ENCODE measurements around the gene EXOSC5. TPM values are rescaled to one million over a fixed set of nuclear protein-coding genes. Genes with fewer than 3 reads are reported as not detected.
A peak's percentile ranks its signal among the peaks of the same experiment; 100 is the strongest.

The EXOSC5 gene
- total and polyA plus RNA-seq, 9 of the 15 experiments (the other 6 are each of a cell fraction or from before 2014, with no cell fraction given), result 10.9 to 75.5 (median 37.8) TPM

- Histone ChIP-seq H2AFZ (ENCODE audit: low read depth, low read length) (no peak within 1 kb of the TSS), H3K79me2 (ENCODE audit: control insufficient read depth, insufficient read depth, low read length) (peaks cover 6% of the 10 kb centered on the region; the same call in 1 of the 3 replicates), H3K4me3 (no peak within 1 kb of the TSS), H3K9ac (ENCODE audit: insufficient read depth in 1 of 2, low read depth in 2 of 2, low read length in 2 of 2) (0 out of 4 replicates have a peak within 1 kb of the TSS, but pooled peaks of 1 of the 2 experiments have one; percentile 26), H3K27ac (ENCODE audit: extremely low read depth, low read depth, low read length) (no peak within 1 kb of the TSS), H3K27me3 (ENCODE audit: control insufficient read depth in 2 of 2, insufficient read depth in 2 of 2, low read length in 2 of 2) (no peaks in the 10 kb centered on the region), H3K9me3 (replicated peaks; ENCODE audit: control insufficient read depth, insufficient read depth, low read depth, low read length) (no peaks in the 10 kb centered on the region), H3K9me1 (ENCODE audit: control insufficient read depth, insufficient read depth, low read length) (no peaks in the 10 kb centered on the region), H3K4me1 (replicated peaks in 1 of 2; ENCODE audit: control insufficient read depth in 2 of 2, insufficient read depth in 2 of 2, low read length in 2 of 2) (peaks cover 0 to 19% of the 10 kb centered on the region in 2 experiments; a peak in 3 of 5 replicates), H3K36me3 (ENCODE audit: control insufficient read depth, insufficient read depth, low read length) (0 out of 3 replicates have a peak, but pooled peaks cover 3% of the 10 kb centered on the region), H4K20me1 (replicated peaks; ENCODE audit: control insufficient read depth, insufficient read depth, low read length) (no peaks in the 10 kb centered on the region), H3K4me2 (ENCODE audit: insufficient read depth, low read length) (no peak within 1 kb of the TSS)
- ChIA-PET POLR2A (no interaction called here), CTCF (ENCODE audit: low intra/inter-chr PET ratio) (no interaction called here)
- BruUV-seq (replicated peaks), result no TSS peak
- DNase-seq (ENCODE audit: extremely low read depth in 1 of 4, low spot score in 3 of 4) (peak in 1 of 4 experiments; percentile 37), FAIRE-seq (no peak), ATAC-seq (no peak)
- TF ChIP-seq POLR2G (IDR thresholded peaks at IDR 0.05; ENCODE audit: low read depth, low read length), result peak; percentile 61
- TF ChIP-seq CEBPB (tag; IDR thresholded peaks at IDR 0.05), result peak; percentile 63
- no peak for TF ChIP-seq CEBPG (CRISPR knock-in tag; IDR thresholded peaks at IDR 0.05)
- TF ChIP-seq CEBPG (tag; conservative IDR thresholded peaks at IDR 0.05 in 1 of 2, IDR thresholded peaks at IDR 0.05 in 1 of 2), result peak in 1 of 2 experiments; percentile 16; a peak in 2 of 4 replicates
- TF ChIP-seq, protein P1, sequence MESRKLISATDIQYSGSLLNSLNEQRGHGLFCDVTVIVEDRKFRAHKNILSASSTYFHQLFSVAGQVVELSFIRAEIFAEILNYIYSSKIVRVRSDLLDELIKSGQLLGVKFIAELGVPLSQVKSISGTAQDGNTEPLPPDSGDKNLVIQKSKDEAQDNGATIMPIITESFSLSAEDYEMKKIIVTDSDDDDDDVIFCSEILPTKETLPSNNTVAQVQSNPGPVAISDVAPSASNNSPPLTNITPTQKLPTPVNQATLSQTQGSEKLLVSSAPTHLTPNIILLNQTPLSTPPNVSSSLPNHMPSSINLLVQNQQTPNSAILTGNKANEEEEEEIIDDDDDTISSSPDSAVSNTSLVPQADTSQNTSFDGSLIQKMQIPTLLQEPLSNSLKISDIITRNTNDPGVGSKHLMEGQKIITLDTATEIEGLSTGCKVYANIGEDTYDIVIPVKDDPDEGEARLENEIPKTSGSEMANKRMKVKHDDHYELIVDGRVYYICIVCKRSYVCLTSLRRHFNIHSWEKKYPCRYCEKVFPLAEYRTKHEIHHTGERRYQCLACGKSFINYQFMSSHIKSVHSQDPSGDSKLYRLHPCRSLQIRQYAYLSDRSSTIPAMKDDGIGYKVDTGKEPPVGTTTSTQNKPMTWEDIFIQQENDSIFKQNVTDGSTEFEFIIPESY (CRISPR knock-in tag; IDR thresholded peaks at IDR 0.05), result peak; percentile 87
- no peak for TF ChIP-seq BCLAF1 (IDR thresholded peaks at IDR 0.05; ENCODE audit: borderline replicate concordance in 1 of 2, control insufficient read depth in 1 of 2, low read depth in 2 of 2, low read length in 1 of 2)
- no peak for TF ChIP-seq NCOA6 (IDR thresholded peaks at IDR 0.05)
- 88% methylated on average over 23 of the region's 47 CpGs for WGBS (ENCODE audit: insufficient coverage, low coverage, missing lambda C conversion rate)
- intact Hi-C loops (cut with micrococcal nuclease) (no loop called here), in situ Hi-C loops (cut with MboI) (no loop called here)
Observed at GRCh38 chr19:41376241-41376997, 20.7 kb downstream of the EXOSC5 start, which contains the start of gene TMEM91. Gene TMEM91 (plus strand): TSS chr19:41376533. CDS start chr19:41378310, 1,777 bp downstream.
